Gastroesophageal sphincter (tissue), 4 donors: ENCODE data around the gene CLEC11A. TPM values are rescaled to one million over a fixed set of nuclear protein-coding genes. Genes with fewer than 3 reads are reported as not detected.

Experiments used
- ATAC-seq: fragments of 150-250 bp; one replicate; pipeline ENCODE4 v1.9.1; 2016; ENCODE audit warnings: mild to moderate bottlenecking, moderate library complexity
- H3K27ac ChIP-seq, 4 donors: fragments of 200-600 bp; sonication (generic) in 3 of 4; 1 replicate in 3 of 4; 2 replicates in 1 of 4; pipeline ENCODE4 v1.5.1; 2016 to 2019
- H3K27me3 ChIP-seq: fragments of 200-600 bp; sonication (generic); one replicate; pipeline ENCODE4 v1.5.1; 2019
- H3K36me3 ChIP-seq, 2 donors: fragments of 200-600 bp; sonication (generic); one replicate each; pipeline ENCODE4 v1.5.1; 2019; ENCODE audit warnings: control low read depth in 1 of 2
- H3K4me1 ChIP-seq, 3 donors: fragments of 200-600 bp; sonication (generic); 1 replicate in 2 of 3; 2 replicates in 1 of 3; pipeline ENCODE4 v1.5.1; 2016 to 2019; ENCODE audit warnings: control low read depth in 2 of 3
- H3K4me3 ChIP-seq, 2 donors: fragments of 200-600 bp; sonication (generic); one replicate each; pipeline ENCODE4 v1.5.1; 2019; ENCODE audit warnings: mild to moderate bottlenecking in 1 of 2, moderate library complexity in 1 of 2
- H3K9me3 ChIP-seq, 3 donors: fragments of 200-600 bp; sonication (generic); one replicate each; pipeline ENCODE4 v1.5.1; 2017 to 2019; ENCODE audit warnings: control low read depth in 2 of 3
- CTCF ChIP-seq, 4 experiments: fragments of 200-600 bp in 2 of 4; fragments of 450-650 bp in 2 of 4; sonication (generic) in 1 of 4; IDR thresholded peaks; one replicate each; pipeline ENCODE4 v1.5.1; 2017 to 2019; ENCODE audit warnings: antibody characterized with exemption in 4 of 4, mild to moderate bottlenecking in 2 of 4, moderate library complexity in 2 of 4
- EP300 ChIP-seq: sonication (generic); formaldehyde crosslinking; IDR thresholded peaks from one replicate; pipeline ENCODE4 v1.6.1; 2017; ENCODE audit warnings: antibody characterized with exemption, mild to moderate bottlenecking
- POLR2A ChIP-seq, 2 donors: fragments of 450-650 bp; IDR thresholded peaks; one replicate each; pipeline ENCODE4 v1.6.1; 2017; ENCODE audit warnings: antibody characterized with exemption in 2 of 2, mild to moderate bottlenecking in 2 of 2, moderate library complexity in 1 of 2
- POLR2AphosphoS5 ChIP-seq: sonication (generic); formaldehyde crosslinking; IDR thresholded peaks from one replicate; pipeline ENCODE4 v1.6.1; 2017; ENCODE audit warnings: antibody characterized with exemption
- WGBS, 2 donors: methylation state at CpG; one replicate each; pipeline ENCODE4 v1.1.5; 2018; ENCODE audit warnings: low coverage in 1 of 2; 5-methylcytosine and 5-hydroxymethylcytosine counted together
- total RNA-seq, 4 donors: library from RNA; depleted of rRNA; stranded (reverse); fragments of >200 nt; gene quantifications; one replicate each; pipeline ENCODE4 v1.1.0, GENCODE V29; 2016

Gene CLEC11A
- total RNA-seq, 4 donors from 2014 or later = 4.6 to 17.1 (median 8.4) TPM

DNA sequence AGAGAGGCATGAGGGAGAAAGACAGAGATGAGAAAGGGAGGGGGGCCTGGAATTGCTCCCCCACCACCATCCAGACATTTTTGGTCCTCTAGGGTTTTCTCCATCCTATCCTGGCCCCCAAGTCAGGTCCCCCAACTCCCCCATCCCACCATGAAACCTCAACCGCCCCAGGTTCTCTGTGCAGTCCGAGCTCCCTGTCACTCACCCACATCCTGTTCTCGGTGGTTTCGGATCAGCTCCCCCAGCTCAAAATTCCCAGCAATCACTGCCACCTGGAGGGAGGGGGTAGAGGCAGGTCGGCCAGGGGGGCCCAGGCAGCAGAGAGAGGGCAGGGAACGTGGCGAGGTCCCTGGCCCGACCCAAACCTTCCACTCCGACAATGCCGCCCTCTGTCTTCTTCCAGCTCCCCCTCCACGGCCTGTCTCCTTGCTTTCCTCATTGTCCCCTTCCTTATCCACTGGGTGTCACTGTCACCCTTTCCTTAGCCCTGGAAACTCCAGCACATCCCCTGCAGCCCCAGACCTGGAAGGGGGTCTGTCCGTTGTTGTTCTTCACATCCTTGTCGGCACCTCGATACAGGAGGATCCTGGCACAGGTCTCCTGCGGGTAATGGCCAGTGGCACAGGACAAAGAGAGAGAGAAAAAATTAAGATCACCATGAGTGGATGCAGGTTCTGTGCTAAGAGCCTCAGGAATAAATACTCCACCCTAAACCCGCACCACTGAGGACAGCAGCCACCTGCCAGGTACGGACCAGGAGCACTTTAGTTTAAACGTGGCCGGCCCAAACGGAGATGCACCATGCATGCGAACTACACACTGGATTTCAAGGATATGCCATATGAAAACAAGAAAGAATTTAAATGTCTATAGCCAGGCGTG, 19.0 kb upstream of the CLEC11A start:
- TF ChIP-seq POLR2A (IDR thresholded peaks at IDR 0.05) (no peak), CTCF (IDR thresholded peaks at IDR 0.05) (no peak), EP300 (no peak), POLR2AphosphoS5 (no peak)
- Histone ChIP-seq H3K27ac (no peak overlapping the region), H3K36me3 (no peaks in the 10 kb centered on the region), H3K4me3 (no peak overlapping the region), H3K4me1 (no peaks in the 10 kb centered on the region), H3K9me3 (no peaks in the 10 kb centered on the region), H3K27me3 (peaks cover 85% of the 10 kb centered on the region)
- WGBS, 2 donors = 40 to 54% methylated on average over 6 to 18 of the region's 22 CpGs
- ATAC-seq = no peak

DNA sequence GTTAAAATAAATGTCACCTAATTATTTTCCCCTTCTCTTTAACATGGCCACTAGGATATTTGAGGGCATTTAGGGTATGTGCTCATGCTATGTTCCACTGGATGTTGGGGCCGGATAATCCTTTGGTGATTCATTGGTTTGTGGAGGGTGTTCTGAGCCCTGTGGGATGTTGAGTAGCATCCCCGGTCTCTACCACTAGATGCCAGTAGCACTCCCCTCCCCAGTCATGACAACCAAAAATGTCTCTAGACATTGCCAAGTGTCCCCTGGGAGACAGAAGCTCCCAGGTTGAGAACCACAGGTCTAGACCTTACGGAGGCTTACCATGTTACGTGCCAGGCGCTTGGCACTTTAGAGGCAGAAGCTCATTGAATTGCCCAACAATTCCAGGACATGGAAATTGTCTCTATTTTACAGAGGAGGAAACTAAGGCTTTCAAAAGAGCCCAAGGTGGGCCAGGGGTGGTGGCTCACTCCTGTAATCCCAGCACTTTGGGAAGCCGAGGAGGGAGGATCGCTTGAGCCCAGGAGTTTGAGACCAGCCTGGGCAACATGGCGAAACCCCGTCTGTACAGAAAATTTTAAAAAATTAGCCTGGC, 17.6 kb upstream of the CLEC11A start:
- TF ChIP-seq CTCF (IDR thresholded peaks at IDR 0.05) (peak in 2 of 4 experiments; percentile 24 to 34), POLR2AphosphoS5 (no peak)
- 23 to 35% methylated on average over 4 to 9 of the region's 9 CpGs for WGBS, 2 donors
- H3K4me1 ChIP-seq = no peaks in the 10 kb centered on the region
- H3K27ac ChIP-seq = no peak overlapping the region
- ATAC-seq = no peak
- no peak overlapping the region for H3K4me3 ChIP-seq
- H3K9me3 ChIP-seq = no peaks in the 10 kb centered on the region
- no peaks in the 10 kb centered on the region for H3K36me3 ChIP-seq
- H3K27me3 ChIP-seq = peaks cover 85% of the 10 kb centered on the region

- 68 to 73% methylated on average over 4 to 5 of the region's 5 CpGs for WGBS, 2 donors
- no peaks in the 10 kb centered on the region for H3K36me3 ChIP-seq
- no peak for TF ChIP-seq POLR2AphosphoS5
- TF ChIP-seq EP300 = no peak
- TF ChIP-seq POLR2A (IDR thresholded peaks at IDR 0.05) = no peak
- no peak for TF ChIP-seq CTCF (IDR thresholded peaks at IDR 0.05)
- no peaks in the 10 kb centered on the region for H3K4me1 ChIP-seq
- H3K27ac ChIP-seq = no peak overlapping the region
- no peak for ATAC-seq
- no peak overlapping the region for H3K4me3 ChIP-seq
- no peaks in the 10 kb centered on the region for H3K9me3 ChIP-seq
- peaks cover 85% of the 10 kb centered on the region for H3K27me3 ChIP-seq
Measured at GRCh38 chr19:50706387-50706786, 16.8 kb upstream of the CLEC11A start.

DNA sequence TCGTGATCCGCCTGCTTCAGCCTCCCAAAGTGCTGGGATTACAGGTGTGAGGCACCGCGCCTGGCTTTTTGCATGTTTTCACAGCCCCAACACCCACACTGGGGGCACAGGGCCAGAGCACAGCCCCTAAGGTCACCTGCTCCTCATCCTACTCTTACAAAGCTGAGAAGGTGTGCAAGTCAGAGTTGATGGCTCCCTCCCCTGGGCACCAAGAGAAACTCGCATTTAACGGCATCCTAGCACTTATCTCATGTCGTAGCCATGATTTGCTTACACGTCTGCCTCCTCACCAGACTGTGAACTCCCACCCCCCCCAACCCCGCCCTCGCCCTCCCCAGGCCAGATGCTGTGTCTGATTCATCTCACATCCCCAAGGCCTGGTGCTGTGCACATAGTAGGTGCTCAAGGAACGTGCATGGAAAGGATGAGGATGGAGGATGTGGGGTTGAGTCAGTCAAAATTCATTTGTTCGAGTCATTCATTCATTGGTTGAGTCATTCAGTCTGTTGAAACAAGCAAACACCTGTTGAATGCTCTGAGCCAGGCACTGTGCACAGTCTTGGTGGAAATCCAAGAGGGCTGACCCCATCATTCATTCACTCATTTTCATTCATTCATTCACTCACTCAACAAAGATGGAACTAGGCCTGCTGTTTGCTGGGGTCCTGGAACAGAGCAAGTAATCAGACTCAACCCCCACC, 14.8 kb upstream of the CLEC11A start:
- Histone ChIP-seq H3K4me1 (no peaks in the 10 kb centered on the region), H3K36me3 (no peaks in the 10 kb centered on the region), H3K27ac (no peak overlapping the region), H3K27me3 (peaks cover 85% of the 10 kb centered on the region), H3K4me3 (no peak overlapping the region), H3K9me3 (no peaks in the 10 kb centered on the region)
- TF ChIP-seq EP300 (no peak), CTCF (IDR thresholded peaks at IDR 0.05) (no peak), POLR2AphosphoS5 (no peak), POLR2A (IDR thresholded peaks at IDR 0.05) (no peak)
- ATAC-seq = no peak
- WGBS, 2 donors = 60 to 62% methylated on average over 3 to 8 of the region's 12 CpGs
